ENCODE data around the gene JPH3.

JPH3 gene

DNA sequence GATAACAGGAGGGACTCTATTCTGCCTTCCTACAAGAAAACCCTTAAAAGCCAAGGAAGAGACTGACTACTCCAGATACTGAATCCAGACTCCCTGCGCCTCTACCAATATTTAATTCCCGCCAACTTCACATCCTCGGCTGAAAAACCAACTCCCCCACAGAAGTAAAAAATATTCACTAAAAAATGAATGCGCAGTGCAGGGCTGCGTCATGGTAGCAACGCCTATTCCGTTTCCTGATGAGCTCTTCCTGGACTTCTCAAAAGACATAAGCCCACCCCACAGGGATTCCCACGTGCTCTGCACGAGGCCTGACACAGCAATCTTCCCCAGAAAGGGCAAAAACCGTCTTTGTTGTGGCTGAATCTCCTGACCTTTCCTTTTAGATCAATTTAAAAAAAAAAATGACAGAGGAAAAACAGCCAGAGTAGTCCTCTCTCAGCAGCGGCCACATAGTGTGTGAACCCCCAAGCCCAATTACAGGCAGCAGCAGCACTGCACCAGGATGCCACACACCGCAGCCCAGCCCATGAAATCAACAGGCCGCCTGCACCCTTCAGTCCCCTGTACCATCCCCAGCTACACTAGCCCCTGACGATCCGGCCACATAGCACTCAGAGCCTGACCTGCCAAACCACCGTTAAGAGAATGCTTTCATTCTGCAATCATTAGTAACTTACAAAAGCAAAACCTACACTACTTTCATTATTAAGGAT lies 139.6 kb downstream of the JPH3 start:
- DNase-seq (ENCODE audit: low read depth), result no peak
- TF ChIP-seq, protein P1, sequence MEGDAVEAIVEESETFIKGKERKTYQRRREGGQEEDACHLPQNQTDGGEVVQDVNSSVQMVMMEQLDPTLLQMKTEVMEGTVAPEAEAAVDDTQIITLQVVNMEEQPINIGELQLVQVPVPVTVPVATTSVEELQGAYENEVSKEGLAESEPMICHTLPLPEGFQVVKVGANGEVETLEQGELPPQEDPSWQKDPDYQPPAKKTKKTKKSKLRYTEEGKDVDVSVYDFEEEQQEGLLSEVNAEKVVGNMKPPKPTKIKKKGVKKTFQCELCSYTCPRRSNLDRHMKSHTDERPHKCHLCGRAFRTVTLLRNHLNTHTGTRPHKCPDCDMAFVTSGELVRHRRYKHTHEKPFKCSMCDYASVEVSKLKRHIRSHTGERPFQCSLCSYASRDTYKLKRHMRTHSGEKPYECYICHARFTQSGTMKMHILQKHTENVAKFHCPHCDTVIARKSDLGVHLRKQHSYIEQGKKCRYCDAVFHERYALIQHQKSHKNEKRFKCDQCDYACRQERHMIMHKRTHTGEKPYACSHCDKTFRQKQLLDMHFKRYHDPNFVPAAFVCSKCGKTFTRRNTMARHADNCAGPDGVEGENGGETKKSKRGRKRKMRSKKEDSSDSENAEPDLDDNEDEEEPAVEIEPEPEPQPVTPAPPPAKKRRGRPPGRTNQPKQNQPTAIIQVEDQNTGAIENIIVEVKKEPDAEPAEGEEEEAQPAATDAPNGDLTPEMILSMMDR (IDR thresholded peaks at IDR 0.05; ENCODE audit: low read depth, low read length, missing control alignments), result no peak
- no peak overlapping the region for H3K4me3 ChIP-seq (ENCODE audit: low read depth, low read length)

DNA sequence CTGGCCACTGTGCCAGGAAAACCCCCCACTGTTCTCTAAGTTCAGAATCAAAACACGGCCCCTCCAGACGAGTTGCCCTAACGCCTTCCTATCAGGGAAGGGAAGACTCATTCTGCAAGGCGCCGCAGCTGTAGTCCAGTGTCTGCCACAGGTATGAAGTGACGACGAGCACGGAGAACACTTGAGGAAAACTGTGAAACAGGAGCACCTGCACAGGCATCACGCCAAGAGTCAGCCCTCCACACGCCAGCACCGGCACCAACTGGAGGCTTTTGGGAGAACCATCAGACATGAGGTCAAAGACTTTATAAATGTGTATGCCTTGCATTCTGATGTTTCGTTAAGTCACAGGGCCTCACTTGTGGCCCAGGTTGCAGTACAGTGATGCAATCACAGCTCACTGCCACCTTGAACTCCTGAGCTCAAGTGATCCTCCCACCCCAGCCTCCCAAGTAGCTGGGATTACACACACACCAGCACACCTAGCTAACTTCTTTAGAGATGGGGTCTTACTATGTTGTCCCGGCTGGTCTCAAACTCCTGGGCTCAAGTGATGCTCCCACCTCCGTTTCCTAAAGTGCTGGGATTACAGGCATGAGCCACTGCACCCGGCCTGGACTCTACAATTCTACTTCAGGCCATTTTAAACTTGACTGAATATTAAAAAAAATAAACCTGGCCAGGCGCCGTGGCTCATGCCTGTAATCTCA lies 140.6 kb downstream of the JPH3 start:
- DNase-seq (ENCODE audit: low read depth), result no peak
- no peak overlapping the region for H3K4me3 ChIP-seq (ENCODE audit: low read depth, low read length)
- TF ChIP-seq, protein P1 (IDR thresholded peaks at IDR 0.05; ENCODE audit: low read depth, low read length, missing control alignments), result no peak

DNA sequence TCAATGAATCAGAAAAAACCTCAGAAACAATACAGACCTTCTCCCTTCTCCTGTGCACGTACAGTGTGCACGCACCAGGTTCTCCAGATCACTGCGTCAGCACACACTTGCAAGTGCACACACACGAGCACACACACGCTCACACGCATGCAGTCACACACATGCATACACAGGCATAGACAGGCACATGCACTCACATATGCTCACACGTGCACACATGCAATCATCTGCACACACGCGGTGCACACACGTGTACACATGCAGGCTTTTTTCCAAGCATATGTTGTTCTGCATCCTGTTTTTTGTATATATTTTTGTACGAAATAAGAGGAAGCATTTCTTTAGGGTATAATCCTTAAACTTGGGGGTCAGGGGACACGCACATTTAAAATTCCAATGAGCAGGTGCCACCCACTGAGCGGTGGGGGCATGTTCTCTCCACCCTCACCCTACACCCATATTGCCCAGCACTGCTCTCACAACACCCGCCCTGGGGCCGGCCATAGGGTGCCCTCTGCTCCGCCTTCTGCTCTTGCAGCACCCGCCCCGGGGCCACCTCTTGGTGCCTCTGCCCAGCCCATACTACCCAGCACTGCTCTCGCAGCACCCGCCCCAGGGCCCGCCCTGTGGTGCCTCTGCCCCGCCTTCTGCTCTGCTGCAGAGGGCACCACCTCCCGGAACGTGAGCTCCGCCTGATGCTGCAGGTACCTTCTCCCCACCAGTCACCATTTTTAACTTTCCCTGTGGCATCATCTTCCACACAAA lies 142.6 kb downstream of the JPH3 start:
- H3K4me3 ChIP-seq (ENCODE audit: low read depth, low read length), result no peak overlapping the region
- DNase-seq (ENCODE audit: low read depth), result no peak
- TF ChIP-seq, protein P1 (IDR thresholded peaks at IDR 0.05; ENCODE audit: low read depth, low read length, missing control alignments), result no peak

DNA sequence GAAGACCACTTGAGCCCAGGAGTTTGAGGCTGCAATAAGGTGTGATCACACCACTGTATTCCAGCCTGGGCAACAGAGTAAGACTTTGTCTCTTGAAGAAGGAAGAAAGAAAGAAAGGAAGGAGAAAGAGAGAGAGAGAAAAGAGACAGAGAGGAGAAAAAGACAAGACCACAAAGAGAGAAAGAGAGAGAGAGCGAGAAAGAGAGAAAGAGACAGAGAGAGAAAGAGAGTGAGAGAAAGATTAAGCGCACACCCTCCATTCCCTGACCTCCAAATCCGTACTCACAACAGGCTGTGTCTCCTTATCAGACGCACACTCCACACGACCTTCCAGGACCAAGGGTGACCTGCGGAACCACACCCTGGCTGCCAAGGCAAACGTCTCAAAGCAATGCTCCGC lies 143.9 kb downstream of the JPH3 start:
- no peak for DNase-seq (ENCODE audit: low read depth)
- H3K4me3 ChIP-seq (ENCODE audit: low read depth, low read length), result no peak overlapping the region
- TF ChIP-seq, protein P1 (IDR thresholded peaks at IDR 0.05; ENCODE audit: low read depth, low read length, missing control alignments), result no peak
